CD4-positive, alpha-beta T cell (primary cell): ENCODE results near the gene OLFML1. TPM values are rescaled to one million over a fixed set of nuclear protein-coding genes. Genes with fewer than 3 reads are reported as not detected.

ENCODE experiments used
- ATAC-seq: fragments of 200-7000 bp; cut with Tn5 transposase; one replicate; pipeline ENCODE4 v1.10.0; 2022; ENCODE audit warnings: mild to moderate bottlenecking; ENCODE audit not compliant: poor library complexity
- CTCF ChIA-PET: fragments of 350-600 bp; sonication (Branson Sonifier 250); formaldehyde crosslinking; loops from one replicate; lab custom pipeline; 2021; ENCODE audit warnings: antibody characterized with exemption, inconsistent platforms; lab: Charles Lee
- POLR2A ChIA-PET: fragments of 350-600 bp; sonication (Branson Sonifier 250); formaldehyde crosslinking; loops from one replicate; lab custom pipeline; 2021; ENCODE audit warnings: antibody characterized with exemption, inconsistent platforms; lab: Charles Lee
- DNase-seq, 14 experiments: peaks; one replicate each; pipeline ENCODE4 v3.0.0-alpha.2; 2013 to 2020; ENCODE audit warnings: mixed read lengths in 2 of 14
- H3K27ac ChIP-seq, 2 donors: one replicate each; pipeline versions ENCODE4 v1.5.1 to v1.7.0; 2013; ENCODE audit warnings: low read length in 2 of 2, low read depth in 1 of 2, mild to moderate bottlenecking in 1 of 2
- H3K27me3 ChIP-seq, 2 experiments: 1 replicate in 1 of 2; 2 replicates in 1 of 2; pipeline versions ENCODE4 v1.6.1 to v1.7.0; 2013; ENCODE audit warnings: low read length in 2 of 2, control low read depth in 1 of 2, mild to moderate bottlenecking in 1 of 2, moderate library complexity in 1 of 2; ENCODE audit not compliant: insufficient read depth in 2 of 2, control insufficient read depth in 1 of 2
- H3K36me3 ChIP-seq: one replicate; pipeline ENCODE4 v1.6.1; 2013; ENCODE audit warnings: low read length, control low read depth; ENCODE audit not compliant: insufficient read depth
- H3K4me1 ChIP-seq: one replicate; pipeline ENCODE4 v1.6.1; 2013; ENCODE audit warnings: low read length, control low read depth; ENCODE audit not compliant: insufficient read depth
- H3K4me3 ChIP-seq: one replicate; pipeline ENCODE4 v1.5.1; 2013; ENCODE audit warnings: mild to moderate bottlenecking, low read length, moderate library complexity
- H3K9me3 ChIP-seq, 2 experiments: 1 replicate in 1 of 2; 2 replicates in 1 of 2; pipeline versions ENCODE4 v1.6.1 to v1.7.0; 2013; ENCODE audit warnings: low read length in 2 of 2, mild to moderate bottlenecking in 2 of 2, control low read depth in 1 of 2, moderate library complexity in 1 of 2; ENCODE audit not compliant: control insufficient read depth in 1 of 2, insufficient read depth in 1 of 2
- H3K27ac Mint-ChIP-seq: one replicate; pipeline ENCODE4 v1.8.0; 2020; ENCODE audit warnings: mixed read lengths
- H3K27me3 Mint-ChIP-seq: one replicate; pipeline ENCODE4 v1.8.0; 2021; ENCODE audit warnings: mixed read lengths
- H3K36me3 Mint-ChIP-seq: one replicate; pipeline ENCODE4 v1.8.0; 2021; ENCODE audit warnings: low read depth, mixed read lengths
- H3K4me1 Mint-ChIP-seq: one replicate; pipeline ENCODE4 v1.8.0; 2021; ENCODE audit warnings: low read depth, mixed read lengths
- H3K4me3 Mint-ChIP-seq: one replicate; pipeline ENCODE4 v1.8.0; 2020; ENCODE audit warnings: mild to moderate bottlenecking, mixed read lengths
- H3K9me3 Mint-ChIP-seq: one replicate; pipeline ENCODE4 v1.8.0; 2020; ENCODE audit warnings: mixed read lengths
- CTCF ChIP-seq: fragments of 200-600 bp; IDR thresholded peaks from one replicate; pipeline ENCODE4 v1.8.0; 2022; ENCODE audit warnings: antibody characterized with exemption, mild to moderate bottlenecking
- intact Hi-C, 2 experiments: fragments of 100-400 bp; cut with DNase I in 1 of 2; cut with micrococcal nuclease in 1 of 2; formaldehyde crosslinking; loops; one replicate each; pipeline versions ENCODE4 v1.15.1 to v1.9.0; 2023 to 2025; cut with DNase I, micrococcal nuclease
- total RNA-seq, 174 experiments: library from RNA in 2 of 174; stranded (reverse) in 2 of 174; gene quantifications; one replicate each; pipeline ENCODE4 v1.2.3 and lab custom pipeline; 2021 to 2026

OLFML1 gene
- total RNA-seq, 2 experiments from 2014 or later, result not detected

DNA sequence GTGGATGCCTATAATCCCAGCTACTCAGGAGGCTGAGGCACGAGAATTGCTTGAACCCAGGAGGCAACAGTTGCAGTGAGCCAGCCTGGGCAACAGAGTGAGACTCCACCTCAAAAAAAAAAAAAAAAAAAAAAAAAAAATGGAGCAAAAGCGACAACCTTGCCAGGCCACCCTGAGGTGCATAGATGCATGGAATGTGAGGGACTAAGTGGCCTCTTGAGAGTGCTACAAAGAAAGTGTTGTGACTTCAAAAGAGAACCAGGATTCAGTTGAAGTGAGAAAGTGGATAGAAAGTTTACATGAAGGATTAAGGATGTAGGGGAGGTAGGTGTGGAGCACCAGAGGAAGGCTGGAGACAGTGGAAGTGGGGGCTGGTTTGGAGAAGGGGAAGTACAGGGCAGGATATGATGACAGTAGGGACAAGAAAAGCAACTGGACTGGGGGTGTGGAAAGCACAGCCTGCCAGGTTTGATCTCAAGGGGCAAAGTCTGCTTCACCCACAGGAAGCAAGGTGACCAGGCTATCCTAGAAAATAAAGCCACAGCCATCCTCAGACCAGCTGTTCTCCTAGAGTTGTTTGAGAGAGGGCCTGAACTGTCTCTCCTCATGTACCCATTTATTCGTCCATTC lies 36.0 kb upstream of the OLFML1 start:
- H3K27me3 ChIP-seq, result no peaks in the 10 kb centered on the region
- H3K4me3 ChIP-seq, result no peak overlapping the region
- H3K4me3 Mint-ChIP-seq, result no peak overlapping the region
- H3K27ac ChIP-seq, result no peak overlapping the region
- no peaks in the 10 kb centered on the region for H3K4me1 ChIP-seq
- DNase-seq (no peak), ATAC-seq (no peak)
- no peak for TF ChIP-seq CTCF
- H3K9me3 ChIP-seq, result no peaks in the 10 kb centered on the region
- no peaks in the 10 kb centered on the region for H3K4me1 Mint-ChIP-seq
- H3K36me3 Mint-ChIP-seq, result no peaks in the 10 kb centered on the region
- H3K27me3 Mint-ChIP-seq, result peaks cover 3% of the 10 kb centered on the region
- CTCF ChIA-PET, result interaction anchor here (0.7 kb wide), 1 partner anchor 20 kb away, joined by 5 read pairs; no protein-coding TSS in a partner anchor
- H3K36me3 ChIP-seq, result no peaks in the 10 kb centered on the region
- intact Hi-C loops, result no loop called here
- H3K27ac Mint-ChIP-seq, result no peak overlapping the region
- no peaks in the 10 kb centered on the region for H3K9me3 Mint-ChIP-seq
- POLR2A ChIA-PET, result no interaction called here

DNA sequence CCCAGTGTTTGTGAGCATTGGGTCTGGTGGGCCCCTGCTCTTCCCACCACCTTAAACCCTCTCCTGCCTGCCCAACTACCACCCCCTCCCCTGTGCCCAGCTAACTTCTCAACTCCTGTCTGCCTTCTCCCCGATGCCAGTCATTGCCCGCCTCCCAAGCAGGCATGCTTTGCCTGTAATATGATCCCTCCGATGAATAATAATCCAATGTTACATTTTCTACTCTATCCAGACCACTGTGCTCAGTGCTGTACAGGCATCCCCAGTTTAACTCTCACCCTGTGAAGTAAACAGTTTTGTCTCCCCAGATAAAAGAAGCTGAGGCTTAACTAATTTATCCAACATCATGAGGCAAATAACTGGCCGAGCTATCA lies 35.5 kb upstream of the OLFML1 start:
- no peak for DNase-seq
- no peak for ATAC-seq
- H3K27me3 ChIP-seq, result no peaks in the 10 kb centered on the region
- Mint-ChIP-seq H3K9me3 (no peaks in the 10 kb centered on the region), H3K27ac (no peak overlapping the region), H3K27me3 (peaks cover 3% of the 10 kb centered on the region), H3K36me3 (no peaks in the 10 kb centered on the region), H3K4me1 (no peaks in the 10 kb centered on the region), H3K4me3 (no peak overlapping the region)
- intact Hi-C loops, result no loop called here
- POLR2A ChIA-PET, result no interaction called here
- TF ChIP-seq CTCF, result no peak
- H3K9me3 ChIP-seq, result no peaks in the 10 kb centered on the region
- no peaks in the 10 kb centered on the region for H3K4me1 ChIP-seq
- CTCF ChIA-PET, result interaction anchor here (0.7 kb wide), 1 partner anchor 20 kb away, joined by 5 read pairs; no protein-coding TSS in a partner anchor
- H3K4me3 ChIP-seq, result no peak overlapping the region
- no peaks in the 10 kb centered on the region for H3K36me3 ChIP-seq
- H3K27ac ChIP-seq, result no peak overlapping the region

GRCh38 chr11:7450836-7451235 lies 34.5 kb upstream of the OLFML1 start:
- no peaks in the 10 kb centered on the region for H3K9me3 Mint-ChIP-seq
- intact Hi-C loops, result no loop called here
- H3K36me3 Mint-ChIP-seq, result no peaks in the 10 kb centered on the region
- POLR2A ChIA-PET, result interaction anchor here (0.9 kb wide), 1 partner anchor 11 kb away, joined by 3 read pairs; no protein-coding TSS in a partner anchor
- H3K4me3 Mint-ChIP-seq, result no peak overlapping the region
- Histone ChIP-seq H3K9me3 (no peaks in the 10 kb centered on the region), H3K27me3 (no peaks in the 10 kb centered on the region), H3K36me3 (no peaks in the 10 kb centered on the region), H3K4me1 (no peaks in the 10 kb centered on the region), H3K27ac (no peak overlapping the region), H3K4me3 (no peak overlapping the region)
- DNase-seq (no peak), ATAC-seq (no peak)
- no peak for TF ChIP-seq CTCF
- CTCF ChIA-PET, result interaction anchor here (2.0 kb wide), 1 partner anchor 8 kb away, joined by 8 read pairs; no protein-coding TSS in a partner anchor
- no peak overlapping the region for H3K27ac Mint-ChIP-seq
- H3K27me3 Mint-ChIP-seq, result no peaks in the 10 kb centered on the region
- no peaks in the 10 kb centered on the region for H3K4me1 Mint-ChIP-seq
